ENCODE measurements around the gene DALRD3.
A peak's percentile ranks its signal among the peaks of the same experiment; 100 is the strongest.

Gene DALRD3

DNA sequence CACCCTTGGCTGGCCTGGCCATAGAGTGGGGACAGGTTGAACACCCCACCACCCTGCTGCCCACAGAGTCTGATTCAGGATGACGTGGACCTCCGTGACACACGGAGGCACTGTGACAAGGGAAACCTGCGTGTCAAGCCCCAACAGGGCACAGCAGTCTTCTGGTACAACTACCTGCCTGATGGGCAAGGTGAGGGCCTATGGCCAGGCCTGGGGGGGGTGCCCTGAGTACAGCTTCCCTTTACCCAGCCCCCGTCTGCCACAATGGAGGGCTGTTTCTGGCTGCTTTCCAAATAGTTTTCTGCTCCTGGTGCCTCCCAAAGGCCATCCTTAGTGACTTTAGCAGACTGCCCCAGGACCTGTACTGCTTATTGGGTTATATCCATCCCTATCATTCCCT lies 12.4 kb downstream of the DALRD3 start:
- no peak for DNase-seq

DNA sequence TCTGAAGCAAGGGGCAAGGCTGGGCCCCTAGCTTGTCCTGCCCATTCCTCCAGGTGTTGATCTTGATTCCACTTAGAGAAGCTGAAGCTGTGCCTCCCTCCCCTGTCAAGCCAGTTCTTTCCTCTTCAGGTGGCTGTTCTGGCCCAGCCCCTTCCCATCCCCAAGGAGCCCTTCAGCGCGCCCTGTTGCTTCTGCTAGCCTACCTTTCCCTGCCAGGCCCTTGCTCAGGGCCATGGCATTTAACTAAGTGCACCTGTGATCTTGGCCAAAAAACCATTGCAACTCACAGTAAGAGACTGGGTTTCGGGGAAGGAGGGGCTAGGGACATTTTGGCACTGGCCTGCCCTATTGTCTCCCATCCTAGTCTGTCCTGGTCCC lies 13.1 kb downstream of the DALRD3 start:
- DNase-seq, result no peak

DNA sequence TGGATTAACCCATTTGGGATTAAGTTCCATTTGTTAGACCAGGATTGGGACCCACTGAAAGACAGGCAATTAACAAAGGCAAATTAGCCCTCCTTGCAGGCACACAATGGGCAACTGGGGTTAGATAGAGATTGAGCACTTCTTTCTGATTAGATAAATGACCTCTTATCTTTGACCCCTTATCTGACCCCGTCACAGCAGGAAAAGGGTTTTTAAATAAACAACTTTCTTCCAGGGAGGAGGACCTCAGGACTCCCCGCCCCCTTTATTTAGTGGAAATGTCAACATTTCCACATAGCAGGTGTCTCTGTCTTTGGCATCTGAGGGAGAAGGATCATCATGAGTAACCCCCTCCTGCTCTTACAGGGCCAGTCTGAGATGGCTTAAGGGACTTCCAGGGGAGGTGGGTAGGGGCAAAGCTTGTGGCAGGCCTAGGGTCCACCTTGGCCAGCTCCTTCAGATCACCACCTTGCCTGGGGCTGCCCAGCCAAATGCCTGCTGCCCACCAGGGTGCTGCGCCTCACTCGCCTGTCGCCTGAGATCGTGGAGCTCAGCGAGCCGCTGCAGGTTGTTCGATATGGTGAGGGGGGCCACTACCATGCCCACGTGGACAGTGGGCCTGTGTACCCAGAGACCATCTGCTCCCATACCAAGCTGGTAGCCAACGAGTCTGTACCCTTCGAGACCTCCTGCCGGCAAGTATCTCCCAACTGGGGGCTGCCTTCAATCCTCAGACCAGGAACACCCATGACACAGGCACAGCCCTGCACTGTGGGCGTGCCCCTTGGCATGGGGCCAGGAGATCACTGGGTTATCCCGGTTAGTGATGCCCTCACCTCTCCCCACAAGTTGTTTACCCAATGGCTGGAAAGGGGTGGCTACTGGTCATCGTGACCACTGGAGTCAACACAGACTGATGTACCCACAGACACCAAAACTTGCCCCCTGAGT lies 13.8 kb downstream of the DALRD3 start:
- no peak for DNase-seq

DNA sequence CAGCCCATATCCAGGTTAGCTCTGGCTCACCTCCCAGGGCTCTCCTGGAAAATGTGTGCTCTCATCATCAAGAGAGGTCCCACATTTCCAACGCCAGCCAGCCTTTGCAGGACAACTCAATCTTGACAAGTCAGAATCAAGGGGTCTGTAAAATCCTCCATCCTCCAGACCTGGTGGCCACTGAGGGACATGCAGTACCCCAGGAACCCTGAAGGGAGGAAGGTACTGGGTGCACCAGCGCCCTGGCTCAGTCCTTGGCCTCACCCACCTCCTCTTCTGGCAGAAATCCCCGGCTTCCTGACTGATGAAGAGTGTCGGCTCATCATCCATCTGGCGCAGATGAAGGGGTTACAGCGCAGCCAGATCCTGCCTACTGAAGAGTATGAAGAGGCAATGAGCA lies 17.2 kb downstream of the DALRD3 start:
- no peak for DNase-seq

DNA sequence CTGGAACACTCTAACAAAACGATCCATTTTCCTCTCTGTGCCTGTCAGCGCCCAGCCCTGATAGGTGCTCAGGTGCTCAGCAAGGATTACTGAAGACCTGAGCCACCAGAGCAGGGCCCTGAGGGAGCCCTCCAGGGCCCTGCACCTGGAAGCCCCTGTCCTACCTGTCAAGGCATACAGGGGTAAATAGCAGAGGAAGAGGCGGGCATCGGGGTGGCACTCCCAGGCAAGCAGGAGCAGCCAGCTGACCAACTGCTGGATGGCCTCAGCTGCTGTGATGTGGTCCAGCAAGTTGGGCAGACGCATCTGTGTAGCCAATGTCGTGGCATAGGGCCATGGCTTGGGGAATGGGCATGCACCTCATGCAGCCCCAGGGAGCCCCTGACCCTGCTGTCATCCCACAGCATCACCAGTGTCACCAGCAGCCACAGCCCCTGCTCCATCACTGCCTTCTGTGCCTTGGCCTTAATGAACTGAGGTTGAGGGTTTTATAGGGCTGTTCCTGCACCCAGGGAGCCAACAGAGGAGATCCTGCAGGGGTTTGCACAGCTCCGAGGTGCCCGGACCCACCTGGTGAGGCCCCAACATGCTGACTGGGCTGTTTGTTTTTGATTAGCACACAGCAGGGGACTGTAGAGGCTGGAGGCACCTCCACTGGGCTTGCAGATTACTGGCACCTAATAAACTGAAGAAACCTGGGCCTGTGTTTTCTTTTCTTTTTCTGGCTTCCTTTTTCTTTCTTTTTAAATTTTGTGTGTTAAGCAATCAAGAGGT lies 19.1 kb downstream of the DALRD3 start:
- DNase-seq, result no peak

DNA sequence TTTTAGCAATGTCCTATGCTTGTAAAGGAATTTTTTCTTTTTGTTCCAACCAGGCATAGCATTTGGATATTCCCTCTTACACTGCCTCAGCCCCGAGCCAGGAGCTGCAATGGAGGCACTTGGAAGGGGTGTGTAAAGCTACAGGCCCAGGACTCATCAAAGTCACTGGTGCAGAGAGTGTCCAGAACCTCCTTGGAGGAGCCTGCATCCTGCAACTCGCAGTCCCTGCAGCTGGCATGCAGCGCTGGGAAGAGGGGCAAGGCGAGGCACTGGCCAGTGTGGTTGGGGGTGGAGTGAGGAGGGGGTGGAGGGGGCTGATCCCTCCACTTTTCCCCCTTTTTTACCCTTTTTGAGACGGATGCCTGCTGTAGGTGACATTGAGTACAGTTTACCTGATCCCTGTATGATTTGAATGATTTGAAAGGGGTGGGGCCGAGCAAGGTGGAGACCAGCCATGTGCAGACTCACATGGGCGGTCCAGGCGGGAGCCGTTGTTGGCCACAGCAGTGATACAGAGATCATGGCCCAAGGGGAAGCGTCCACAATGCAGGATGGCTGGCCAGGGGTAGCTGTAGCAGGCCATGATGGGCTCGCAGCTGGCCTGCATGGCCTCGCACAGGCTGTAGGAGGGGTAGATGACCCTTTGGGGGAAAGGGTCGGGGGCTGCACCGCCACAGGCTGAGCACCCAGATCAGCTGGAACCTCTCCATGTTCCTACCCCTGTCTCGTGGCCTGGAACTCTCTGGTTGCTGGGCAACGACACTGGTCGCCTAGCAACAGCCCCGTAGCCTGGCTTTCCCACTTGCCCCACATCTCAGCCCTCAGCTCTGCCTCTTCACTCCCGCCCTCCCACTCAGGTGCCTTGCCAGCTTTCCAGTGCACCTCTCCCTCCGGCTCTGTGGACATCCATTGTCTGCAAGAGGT lies 20.4 kb downstream of the DALRD3 start:
- no peak for DNase-seq

DNA sequence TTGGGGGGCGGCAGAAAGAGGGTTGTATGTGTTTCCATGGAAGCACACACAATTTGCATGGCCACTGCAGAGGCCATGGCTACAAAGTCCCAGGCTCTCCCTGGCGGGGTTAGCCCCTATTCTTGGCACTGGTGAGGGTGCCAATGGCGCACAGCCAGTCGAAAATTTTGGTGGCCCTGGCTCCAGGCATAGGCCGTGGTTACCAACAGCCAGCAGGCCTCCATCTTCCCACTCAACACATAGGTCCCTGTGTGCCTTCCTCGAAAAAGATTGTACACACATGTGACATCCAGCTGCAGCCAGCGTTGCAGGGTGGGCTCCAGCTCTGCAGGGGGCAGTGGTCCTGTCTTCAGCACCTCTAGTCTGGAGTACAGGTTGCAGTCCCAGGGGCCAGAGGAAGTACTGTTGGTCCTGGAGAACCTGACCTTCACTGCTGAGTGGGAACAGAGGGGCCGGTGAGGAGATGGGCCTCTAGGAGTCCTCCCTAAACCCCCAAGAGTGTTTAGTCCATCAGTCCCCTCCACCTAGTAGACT lies 21.2 kb downstream of the DALRD3 start:
- no peak for DNase-seq

DNA sequence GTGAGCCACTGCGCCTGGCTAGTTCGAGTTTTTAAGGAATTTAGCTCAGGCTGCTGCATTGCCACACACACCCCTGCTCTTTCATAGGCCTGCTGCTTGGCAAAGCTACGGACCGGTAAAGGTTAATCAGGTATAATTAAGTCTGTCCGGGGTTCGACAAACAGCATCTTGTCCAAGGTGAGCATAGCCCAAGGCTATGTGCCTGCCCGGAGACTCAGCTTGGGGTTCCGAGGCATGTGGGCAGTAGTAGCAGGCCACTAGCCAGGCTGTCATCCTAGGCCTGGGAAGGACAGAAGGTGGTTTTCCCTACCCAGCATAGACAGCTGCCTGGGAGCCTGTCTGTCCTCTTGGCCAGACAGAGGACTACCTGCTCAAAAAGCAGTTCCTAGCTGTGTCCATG lies 21.7 kb downstream of the DALRD3 start:
- DNase-seq, result no peak

DNA sequence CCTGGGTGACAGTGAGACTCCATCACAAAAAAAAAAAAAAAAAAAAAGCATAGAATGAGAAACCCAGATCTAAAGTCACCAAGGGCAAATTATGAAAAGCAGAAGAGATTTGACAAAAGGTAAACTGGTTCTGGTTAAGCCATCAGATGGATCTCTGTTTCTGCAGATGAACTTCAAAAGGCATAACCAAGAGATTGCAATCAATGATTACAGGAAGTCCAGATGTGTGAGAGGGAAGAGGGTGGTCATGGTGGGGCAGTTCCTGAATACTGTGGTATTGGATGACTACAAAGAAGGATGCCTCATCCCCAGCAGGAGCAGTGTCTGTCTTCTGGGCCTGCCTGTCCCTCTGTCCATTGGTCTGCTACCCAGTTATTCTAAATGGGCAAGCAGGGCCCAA lies 24.5 kb downstream of the DALRD3 start:
- DNase-seq, result no peak

DNA sequence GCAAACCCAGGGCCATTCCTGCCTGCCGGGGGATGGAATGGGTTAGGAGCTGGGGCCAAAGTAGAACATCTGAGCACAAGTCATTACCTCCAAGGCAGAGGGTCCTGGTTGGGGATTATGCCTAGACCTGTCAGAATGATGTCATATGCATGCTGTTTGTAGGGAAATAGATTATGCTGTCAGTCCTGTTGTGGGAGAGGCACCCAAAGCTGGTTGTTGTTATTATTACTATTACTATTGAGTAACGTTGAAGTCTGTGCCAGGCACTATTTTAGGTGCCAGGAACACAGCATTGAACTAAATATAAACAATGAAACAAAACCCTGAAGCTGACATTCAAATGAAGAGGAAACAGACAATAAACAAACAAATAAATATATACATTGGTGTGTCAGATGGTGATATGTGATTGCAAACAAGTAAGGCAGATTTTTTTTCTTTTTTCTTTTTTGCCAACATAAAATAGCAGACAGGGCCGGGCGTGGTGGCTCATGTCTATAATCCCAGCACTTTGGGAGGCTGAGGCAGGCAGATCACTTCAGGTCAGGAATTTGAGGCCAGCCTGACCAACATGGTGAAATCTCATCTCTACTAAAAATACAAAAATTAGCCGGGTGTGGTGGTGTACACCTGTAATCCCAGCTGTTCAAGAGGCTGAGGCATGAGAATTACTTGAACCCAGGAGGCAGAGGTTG lies 26.4 kb downstream of the DALRD3 start:
- no peak for DNase-seq

DNA sequence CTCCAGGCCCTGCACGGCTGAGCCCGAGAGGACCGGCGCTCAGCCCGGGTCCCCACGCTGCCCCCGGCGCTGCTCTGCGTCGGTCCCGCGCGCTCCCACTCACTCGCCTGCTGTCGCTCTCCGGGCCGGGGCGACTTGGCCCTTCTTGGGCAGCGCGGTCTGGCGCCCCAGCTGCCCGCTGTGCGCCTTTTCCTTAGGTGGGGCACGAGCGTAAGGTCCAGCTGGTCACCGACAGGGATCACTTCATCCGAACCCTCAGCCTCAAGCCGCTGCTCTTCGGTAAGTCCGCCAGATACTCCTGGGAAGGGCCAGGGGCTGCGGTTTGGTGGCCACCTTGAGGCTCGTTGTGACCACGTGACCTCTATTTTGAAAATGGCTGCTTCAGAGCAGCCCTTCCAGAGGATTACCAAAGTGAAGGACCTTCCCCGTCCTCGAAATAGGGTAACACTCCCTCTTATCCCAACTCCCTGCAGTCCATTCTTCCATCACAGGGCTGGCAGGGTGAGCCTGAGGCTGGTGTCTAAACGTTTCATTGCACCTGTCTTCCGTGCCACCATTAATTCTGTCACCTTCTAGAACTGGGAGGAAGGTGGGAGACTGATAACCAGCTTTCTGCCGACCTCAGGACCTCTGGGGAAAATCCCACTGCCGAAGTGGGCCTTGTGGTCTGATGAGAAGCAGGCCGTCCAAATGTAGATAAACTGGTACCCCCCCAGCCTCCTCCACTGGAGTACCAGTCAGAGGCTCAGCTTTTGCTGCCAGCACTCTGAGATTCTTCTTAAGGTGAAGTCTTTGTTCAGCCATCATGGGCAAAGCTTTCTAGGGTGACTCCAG lies 27.5 kb downstream of the DALRD3 start:
- peak; percentile 79 for DNase-seq

DNA sequence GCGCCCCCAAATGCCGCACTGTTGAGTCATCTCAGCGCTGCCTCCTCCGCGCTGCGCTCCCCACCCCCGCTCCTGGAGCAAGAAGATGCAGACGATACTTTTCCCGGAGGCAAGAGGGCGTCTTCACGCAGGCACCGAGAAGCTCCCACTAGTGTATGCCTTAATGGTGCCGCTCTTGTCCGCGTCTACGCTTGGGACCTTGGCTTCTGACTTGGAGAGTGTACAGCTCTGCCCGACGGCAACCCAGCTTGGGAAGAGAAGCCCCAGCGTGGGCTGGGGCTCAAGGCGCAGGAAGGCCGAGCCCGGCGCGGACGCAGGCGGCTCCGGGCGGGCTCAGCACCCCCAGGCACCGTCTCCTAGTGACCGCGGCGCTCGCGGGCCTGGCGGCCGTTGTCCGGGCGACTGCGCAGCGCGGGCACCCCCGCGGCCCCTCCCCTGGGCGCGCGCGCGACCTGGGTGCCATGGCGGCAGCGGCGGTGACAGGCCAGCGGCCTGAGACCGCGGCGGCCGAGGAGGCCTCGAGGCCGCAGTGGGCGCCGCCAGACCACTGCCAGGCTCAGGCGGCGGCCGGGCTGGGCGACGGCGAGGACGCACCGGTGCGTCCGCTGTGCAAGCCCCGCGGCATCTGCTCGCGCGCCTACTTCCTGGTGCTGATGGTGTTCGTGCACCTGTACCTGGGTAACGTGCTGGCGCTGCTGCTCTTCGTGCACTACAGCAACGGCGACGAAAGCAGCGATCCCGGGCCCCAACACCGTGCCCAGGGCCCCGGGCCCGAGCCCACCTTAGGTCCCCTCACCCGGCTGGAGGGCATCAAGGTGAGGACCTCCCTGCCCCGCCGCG lies 28.4 kb downstream of the DALRD3 start, which contains the start of gene P4HTM:
P4HTM (plus strand) TSS at position 446 of the 840 bp plus-strand sequence; CDS start at position 462, 16 bp downstream.
- peak; percentile 92 for DNase-seq

DNA sequence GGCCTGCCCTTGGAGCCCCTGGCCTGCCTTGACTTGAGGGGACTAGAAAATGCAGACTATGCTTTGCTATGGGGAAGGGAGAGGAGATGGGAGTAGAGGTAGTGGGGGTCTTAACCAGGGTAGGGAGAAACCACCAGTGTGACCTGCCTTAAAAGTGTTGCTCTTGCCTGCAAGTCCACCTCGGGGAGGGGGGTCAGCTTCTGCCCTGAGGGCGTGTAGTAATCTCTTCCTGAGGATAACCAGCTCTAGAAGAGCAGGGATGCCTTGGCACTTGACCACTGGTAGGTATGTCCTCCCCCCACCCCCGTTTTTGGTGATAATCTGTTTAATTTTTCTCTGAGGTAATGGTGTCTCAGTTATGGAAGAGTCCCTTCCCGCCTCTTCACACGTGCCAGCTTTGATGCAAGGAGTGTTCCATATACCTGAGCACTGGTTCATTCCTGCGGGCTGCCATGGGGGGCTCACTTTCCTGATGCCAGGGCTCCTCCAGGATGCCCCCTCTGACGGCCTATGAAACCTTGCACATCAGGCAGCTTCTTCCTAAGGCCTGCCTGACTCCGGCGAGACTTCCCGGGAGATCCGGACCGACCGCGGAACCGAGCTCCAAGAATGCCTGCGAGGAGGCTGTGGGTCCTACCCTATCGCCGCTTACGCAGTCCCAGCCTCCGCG lies 29.1 kb downstream of the DALRD3 start:
- no peak for DNase-seq

DNA sequence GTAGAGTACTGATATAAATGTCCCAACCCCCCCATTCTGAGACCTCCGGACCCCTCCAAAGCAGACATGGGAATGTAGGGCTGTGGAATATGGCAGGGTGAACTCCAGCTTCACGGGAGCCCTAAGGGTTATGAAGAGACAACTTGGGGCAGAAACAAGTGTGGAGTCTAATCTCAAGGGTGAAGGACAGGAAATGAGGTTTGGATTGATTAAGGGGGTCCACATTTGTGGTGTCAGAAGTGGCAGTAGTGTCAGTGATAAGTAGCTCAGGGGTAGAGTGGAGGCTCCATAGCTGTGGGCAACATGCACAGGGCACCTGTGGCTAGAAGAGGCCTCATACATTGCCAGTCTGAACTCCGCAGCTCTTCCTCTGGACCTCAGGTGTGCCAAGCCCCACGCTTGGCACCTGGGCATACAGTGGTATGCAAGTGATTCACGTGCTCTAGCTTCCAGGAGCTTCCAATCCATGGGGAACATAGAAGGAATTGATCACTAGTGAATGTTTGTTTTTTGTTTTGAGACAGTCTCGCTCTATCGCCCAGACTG lies 32.5 kb downstream of the DALRD3 start:
- DNase-seq, result no peak

DNA sequence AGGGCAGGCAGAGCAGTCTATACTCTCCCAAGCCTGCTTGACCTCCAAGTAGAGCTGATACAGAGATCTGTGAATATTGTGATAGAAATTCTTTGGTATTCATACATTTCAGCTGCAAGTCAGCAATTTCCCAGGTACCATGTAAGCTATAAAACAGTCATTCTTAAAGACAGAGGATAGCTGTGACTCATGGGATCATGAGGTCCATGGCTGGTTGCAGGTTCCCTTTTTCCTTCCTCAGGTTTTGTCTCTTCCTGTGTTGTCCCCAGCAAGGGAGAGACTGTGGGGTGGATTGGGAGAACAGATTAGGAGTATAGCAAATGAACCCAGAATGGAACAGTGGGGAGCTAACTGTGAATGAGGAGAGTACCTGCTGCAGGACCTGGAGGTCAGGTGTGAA lies 33.7 kb downstream of the DALRD3 start:
- no peak for DNase-seq

DNA sequence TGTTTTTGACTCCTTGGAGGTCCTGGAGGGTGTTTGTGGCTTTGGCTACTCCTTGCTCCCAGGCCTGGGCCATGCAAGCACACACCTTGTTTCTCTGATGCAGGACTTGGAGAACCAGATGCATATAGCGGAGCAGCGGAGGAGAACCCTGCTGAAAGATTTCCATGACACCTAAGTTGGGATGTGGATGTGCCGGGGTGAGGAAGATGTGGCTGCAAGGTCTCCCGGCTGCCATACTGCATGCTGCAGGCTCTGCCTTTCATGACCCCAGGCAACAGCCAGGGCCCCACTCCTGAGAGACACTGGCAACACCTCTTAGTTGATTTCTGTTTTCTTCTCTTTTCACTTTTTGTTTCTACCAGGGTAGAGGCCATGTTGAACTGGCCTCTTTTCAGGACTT lies 35.3 kb downstream of the DALRD3 start:
- no peak for DNase-seq

DNA sequence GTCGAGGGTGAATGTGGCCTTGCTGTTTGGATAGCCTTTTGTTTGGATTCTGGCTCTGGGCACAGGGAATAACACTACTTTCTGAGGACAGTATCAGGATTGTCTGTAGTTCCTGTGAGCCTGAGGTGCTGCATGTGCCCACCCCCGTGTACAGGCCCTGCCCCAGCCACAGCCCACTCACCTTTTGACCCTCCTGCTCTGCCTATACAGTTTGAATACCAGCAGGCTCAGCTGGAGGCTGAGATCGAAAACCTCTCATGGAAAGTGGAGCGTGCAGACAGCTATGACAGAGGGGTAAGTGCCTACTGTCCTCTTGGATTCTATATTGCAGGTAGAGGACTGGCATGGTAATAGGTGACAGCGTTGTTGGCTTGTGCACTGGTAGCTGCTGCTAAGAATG lies 35.7 kb downstream of the DALRD3 start:
- DNase-seq, result no peak

DNA sequence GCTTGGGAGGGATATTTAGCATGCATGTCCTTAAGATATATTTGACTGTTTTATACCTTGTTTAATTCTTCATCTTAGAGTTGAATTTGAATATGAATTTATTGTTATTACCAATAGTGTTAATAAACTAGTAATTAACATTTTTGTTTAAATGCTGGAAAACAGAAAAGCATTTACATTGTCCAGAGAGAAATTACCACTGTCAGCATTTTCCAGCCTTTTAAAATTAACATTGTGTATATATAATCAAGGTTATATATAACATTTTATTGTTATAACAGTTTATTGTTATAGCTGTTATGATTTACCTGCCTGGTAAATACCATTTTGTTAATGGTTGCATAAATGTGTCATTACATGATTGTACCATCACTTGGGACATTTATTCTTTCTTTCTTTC lies 36.4 kb downstream of the DALRD3 start:
- DNase-seq, result no peak

DNA sequence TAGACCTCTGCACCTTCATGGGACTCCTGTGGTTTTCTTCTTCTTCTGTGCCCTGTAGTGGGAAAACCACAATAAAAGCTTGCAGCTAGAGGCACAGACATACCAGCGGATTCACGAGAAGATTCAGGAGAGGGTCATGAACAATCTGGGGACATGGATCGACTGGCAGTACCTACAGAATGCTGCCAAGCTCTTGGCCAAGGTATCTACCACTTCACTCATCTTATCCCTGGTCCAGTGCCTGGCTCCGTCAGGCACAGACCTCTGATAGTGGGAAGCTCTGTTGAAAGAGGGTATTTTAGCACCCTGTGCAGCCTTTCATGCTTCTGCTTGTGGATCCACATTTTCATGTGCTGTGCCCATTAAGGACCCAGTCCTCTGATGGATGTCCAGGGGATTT lies 38.1 kb downstream of the DALRD3 start:
- no peak for DNase-seq
